NCI-H446 treated with DMSO at 0.1 percent for 48 hours (cell line): ENCODE results near the gene ABHD15.

Source experiments
- DNase-seq: peaks from one replicate; lab custom pipeline; 2025; lab: John Stamatoyannopoulos, UW

The ABHD15 gene

GRCh38 chr17:29566473-29567303, at the start of gene ABHD15:
Gene ABHD15, minus strand, starts transcription at chr17:29567037. Its CDS starts 71 bp downstream, at chr17:29566966.
- no peak for DNase-seq

GRCh38 chr17:29615492-29616299, 48.9 kb upstream of the ABHD15 start:
- no peak for DNase-seq

GRCh38 chr17:29615048-29615385, 48.2 kb upstream of the ABHD15 start:
- DNase-seq: no peak

GRCh38 chr17:29614349-29615047, 47.7 kb upstream of the ABHD15 start:
- no peak for DNase-seq

GRCh38 chr17:29613856-29614255, 47.0 kb upstream of the ABHD15 start:
- DNase-seq: no peak

- DNase-seq: no peak
These were observed 46.6 kb upstream of the ABHD15 start for GRCh38 chr17:29613352-29613837.

- no peak for DNase-seq
These were observed 45.8 kb upstream of the ABHD15 start for GRCh38 chr17:29612404-29613280.

GRCh38 chr17:29612094-29612403, 45.2 kb upstream of the ABHD15 start:
- no peak for DNase-seq

- DNase-seq: no peak
These were observed 44.7 kb upstream of the ABHD15 start for GRCh38 chr17:29611351-29612093.

- DNase-seq: no peak
These were observed 43.6 kb upstream of the ABHD15 start for GRCh38 chr17:29610395-29610794.

- DNase-seq: no peak
These were observed 42.1 kb upstream of the ABHD15 start for GRCh38 chr17:29608986-29609385.

- DNase-seq: no peak
These were observed 40.8 kb upstream of the ABHD15 start for GRCh38 chr17:29607557-29608195.

GRCh38 chr17:29603109-29603674, 36.4 kb upstream of the ABHD15 start:
- no peak for DNase-seq

- DNase-seq: no peak
These were observed 30.7 kb upstream of the ABHD15 start for GRCh38 chr17:29597361-29598172.

- no peak for DNase-seq
These were observed 30.0 kb upstream of the ABHD15 start for GRCh38 chr17:29596811-29597210.

GRCh38 chr17:29595943-29596774, 29.3 kb upstream of the ABHD15 start:
- DNase-seq: no peak

GRCh38 chr17:29595107-29595942, 28.5 kb upstream of the ABHD15 start:
- no peak for DNase-seq
